ENCODE measurements around the gene FBXL15. TPM values are rescaled to one million over a fixed set of nuclear protein-coding genes. Genes with fewer than 3 reads are reported as not detected.
"Not testable (repeated sequence)": the region's sequence is repeated elsewhere in the genome, so short reads cannot be mapped to it uniquely, and the experiment has no call there.

Gene FBXL15
- total RNA-seq, 3 donors from 2014 or later = 18.3 to 27.7 (median 20.5) TPM

- Histone ChIP-seq H3K9me3 (no peaks in the 10 kb centered on the region), H3K4me3 (no peak overlapping the region), H3K4me1 (ENCODE audit: low read depth) (peaks cover 8% of the 10 kb centered on the region), H3K36me3 (ENCODE audit: low read depth) (no peaks in the 10 kb centered on the region)
- TF ChIP-seq CTCF (IDR thresholded peaks at IDR 0.05) = no peak
- ATAC-seq (no peak), DNase-seq (no peak)
- intact Hi-C loops (cut with DNase I, micrococcal nuclease) = no loop called here
These were observed 32.9 kb downstream of the FBXL15 start for GRCh38 chr10:102453502-102453901.

GRCh38 chr10:102454662-102455487 lies 34.2 kb downstream of the FBXL15 start:
- H3K4me1 ChIP-seq (ENCODE audit: low read depth); H3K9me3 ChIP-seq; H3K4me3 ChIP-seq; H3K36me3 ChIP-seq (ENCODE audit: low read depth); intact Hi-C loops (cut with DNase I, micrococcal nuclease); DNase-seq; ATAC-seq: not testable (repeated sequence)

GRCh38 chr10:102455893-102456471 lies 35.3 kb downstream of the FBXL15 start:
- DNase-seq (no peak), ATAC-seq (no peak)
- Histone ChIP-seq H3K4me1 (ENCODE audit: low read depth) (peaks cover 8% of the 10 kb centered on the region), H3K36me3 (ENCODE audit: low read depth) (no peaks in the 10 kb centered on the region), H3K4me3 (no peak overlapping the region), H3K9me3 (no peaks in the 10 kb centered on the region)
- intact Hi-C loops (cut with DNase I, micrococcal nuclease) = no loop called here
- no peak for TF ChIP-seq CTCF (IDR thresholded peaks at IDR 0.05)

GRCh38 chr10:102457591-102458150 lies 37.0 kb downstream of the FBXL15 start:
- Histone ChIP-seq H3K4me1 (ENCODE audit: low read depth) (peaks cover 12% of the 10 kb centered on the region), H3K9me3 (no peaks in the 10 kb centered on the region), H3K4me3 (no peak overlapping the region), H3K36me3 (ENCODE audit: low read depth) (no peaks in the 10 kb centered on the region)
- intact Hi-C loops (cut with DNase I, micrococcal nuclease) = no loop called here
- no peak for TF ChIP-seq CTCF (IDR thresholded peaks at IDR 0.05)
- DNase-seq = no peak
- ATAC-seq = no peak

GRCh38 chr10:102458656-102459055 lies 38.0 kb downstream of the FBXL15 start:
- Histone ChIP-seq H3K4me1 (ENCODE audit: low read depth) (peaks cover 16% of the 10 kb centered on the region), H3K4me3 (no peak overlapping the region), H3K36me3 (ENCODE audit: low read depth) (no peaks in the 10 kb centered on the region), H3K9me3 (no peaks in the 10 kb centered on the region)
- DNase-seq (no peak), ATAC-seq (no peak)
- no peak for TF ChIP-seq CTCF (IDR thresholded peaks at IDR 0.05)
- intact Hi-C loops (cut with DNase I, micrococcal nuclease) = no loop called here

GRCh38 chr10:102460836-102461186 lies 40.2 kb downstream of the FBXL15 start:
- Histone ChIP-seq H3K4me1 (ENCODE audit: low read depth) (peaks cover 20% of the 10 kb centered on the region), H3K9me3 (no peaks in the 10 kb centered on the region), H3K4me3 (no peak overlapping the region), H3K36me3 (ENCODE audit: low read depth) (no peaks in the 10 kb centered on the region)
- intact Hi-C loops (cut with DNase I, micrococcal nuclease) = no loop called here
- no peak for DNase-seq
- TF ChIP-seq CTCF (IDR thresholded peaks at IDR 0.05) = no peak
- ATAC-seq = peak; percentile 42
